HG02852 (cell line): ENCODE results near the gene MAP3K5.
"Not testable (repeated sequence)": the region's sequence is repeated elsewhere in the genome, so short reads cannot be mapped to it uniquely, and the experiment has no call there.

ENCODE experiments used
- ATAC-seq: cut with Tn5 transposase; IDR thresholded peaks from one replicate; pipeline ENCODE4 v1.9.1; 2021; ENCODE audit warnings: mild to moderate bottlenecking, moderate library complexity; ENCODE audit not compliant: unreplicated experiment

The MAP3K5 gene, protein sequence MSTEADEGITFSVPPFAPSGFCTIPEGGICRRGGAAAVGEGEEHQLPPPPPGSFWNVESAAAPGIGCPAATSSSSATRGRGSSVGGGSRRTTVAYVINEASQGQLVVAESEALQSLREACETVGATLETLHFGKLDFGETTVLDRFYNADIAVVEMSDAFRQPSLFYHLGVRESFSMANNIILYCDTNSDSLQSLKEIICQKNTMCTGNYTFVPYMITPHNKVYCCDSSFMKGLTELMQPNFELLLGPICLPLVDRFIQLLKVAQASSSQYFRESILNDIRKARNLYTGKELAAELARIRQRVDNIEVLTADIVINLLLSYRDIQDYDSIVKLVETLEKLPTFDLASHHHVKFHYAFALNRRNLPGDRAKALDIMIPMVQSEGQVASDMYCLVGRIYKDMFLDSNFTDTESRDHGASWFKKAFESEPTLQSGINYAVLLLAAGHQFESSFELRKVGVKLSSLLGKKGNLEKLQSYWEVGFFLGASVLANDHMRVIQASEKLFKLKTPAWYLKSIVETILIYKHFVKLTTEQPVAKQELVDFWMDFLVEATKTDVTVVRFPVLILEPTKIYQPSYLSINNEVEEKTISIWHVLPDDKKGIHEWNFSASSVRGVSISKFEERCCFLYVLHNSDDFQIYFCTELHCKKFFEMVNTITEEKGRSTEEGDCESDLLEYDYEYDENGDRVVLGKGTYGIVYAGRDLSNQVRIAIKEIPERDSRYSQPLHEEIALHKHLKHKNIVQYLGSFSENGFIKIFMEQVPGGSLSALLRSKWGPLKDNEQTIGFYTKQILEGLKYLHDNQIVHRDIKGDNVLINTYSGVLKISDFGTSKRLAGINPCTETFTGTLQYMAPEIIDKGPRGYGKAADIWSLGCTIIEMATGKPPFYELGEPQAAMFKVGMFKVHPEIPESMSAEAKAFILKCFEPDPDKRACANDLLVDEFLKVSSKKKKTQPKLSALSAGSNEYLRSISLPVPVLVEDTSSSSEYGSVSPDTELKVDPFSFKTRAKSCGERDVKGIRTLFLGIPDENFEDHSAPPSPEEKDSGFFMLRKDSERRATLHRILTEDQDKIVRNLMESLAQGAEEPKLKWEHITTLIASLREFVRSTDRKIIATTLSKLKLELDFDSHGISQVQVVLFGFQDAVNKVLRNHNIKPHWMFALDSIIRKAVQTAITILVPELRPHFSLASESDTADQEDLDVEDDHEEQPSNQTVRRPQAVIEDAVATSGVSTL (N-terminal part only)

DNA sequence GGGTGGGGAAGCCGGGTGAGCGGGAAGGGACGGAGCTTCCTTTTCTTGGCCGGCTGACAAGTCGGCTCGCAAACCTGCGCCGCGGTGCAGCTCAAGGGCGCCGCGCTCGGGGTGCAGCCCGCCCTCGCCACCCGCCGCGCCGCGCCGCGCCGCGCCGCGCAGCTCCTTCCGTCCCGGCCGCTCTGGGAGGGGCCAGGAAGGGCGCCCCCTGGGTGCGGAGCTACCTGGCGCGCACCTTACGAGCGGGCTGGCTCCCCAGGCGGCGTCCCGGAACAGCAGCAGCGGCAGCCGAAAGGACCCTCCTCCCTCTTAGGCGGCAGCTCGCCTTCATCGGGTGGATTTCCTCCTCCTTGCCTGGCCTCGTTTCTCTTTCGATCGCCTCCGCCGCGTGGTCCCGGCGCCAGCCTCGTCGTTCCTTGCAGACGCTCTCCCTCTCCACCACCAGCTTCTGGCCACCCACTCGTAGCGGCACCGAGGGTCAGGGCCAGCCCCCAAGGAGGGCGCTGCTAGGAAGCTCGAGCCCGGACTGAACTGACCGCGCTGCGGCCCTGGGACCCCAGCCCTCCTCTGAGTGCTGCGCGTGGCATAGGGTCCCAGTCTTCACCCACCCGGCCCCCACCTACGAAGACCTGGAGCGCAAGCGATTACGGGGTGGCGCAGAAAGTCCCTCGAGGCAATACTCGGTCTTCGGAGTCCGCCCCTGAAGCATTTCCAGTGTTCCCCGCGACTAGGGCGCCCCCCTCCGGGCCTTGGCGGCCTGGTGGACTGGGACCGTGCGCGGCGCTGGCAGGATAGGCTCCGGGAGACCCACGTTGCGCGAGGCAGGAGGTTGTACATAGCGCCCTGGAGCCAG lies at the start of gene MAP3K5:
Gene MAP3K5, minus strand, starts transcription at position 68 of the 853 bp plus-strand sequence. CDS start 320 bp downstream, outside the sequence.
- ATAC-seq: peak; percentile 61

DNA sequence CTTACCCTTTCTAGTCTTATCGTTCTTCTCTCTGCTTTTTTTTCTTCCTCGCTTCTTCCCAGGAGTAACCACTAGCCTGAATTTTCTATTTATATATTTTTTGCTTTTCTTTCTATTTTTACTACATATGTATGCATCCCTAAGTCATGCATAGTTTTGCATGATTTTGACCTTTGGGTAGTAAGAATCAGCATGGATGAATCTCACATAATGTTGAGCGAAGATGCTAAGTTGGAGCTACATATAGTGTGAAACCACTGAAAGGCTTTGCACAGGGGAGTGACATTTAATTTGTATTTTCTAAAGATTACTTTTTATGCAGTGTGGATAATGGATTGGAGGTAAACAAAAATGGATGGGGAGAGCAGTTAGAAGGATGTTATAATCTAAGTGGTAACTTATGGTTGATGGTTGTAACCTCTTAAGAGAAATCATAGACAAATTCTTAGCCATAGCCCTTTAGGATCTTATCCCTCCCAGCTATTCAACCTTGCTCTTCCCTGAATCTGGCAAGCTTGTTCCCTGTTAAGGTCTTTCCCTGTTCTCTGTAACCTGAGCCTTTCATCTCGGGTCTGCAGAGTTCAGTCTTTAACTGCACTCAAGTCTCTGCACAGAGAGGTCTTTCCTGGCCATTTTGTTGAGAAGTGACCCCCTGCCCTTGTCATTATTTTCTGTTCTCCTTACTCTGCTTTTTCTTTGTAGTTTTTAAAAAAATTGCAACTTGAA lies 48.2 kb upstream of the MAP3K5 start:
- no peak for ATAC-seq

DNA sequence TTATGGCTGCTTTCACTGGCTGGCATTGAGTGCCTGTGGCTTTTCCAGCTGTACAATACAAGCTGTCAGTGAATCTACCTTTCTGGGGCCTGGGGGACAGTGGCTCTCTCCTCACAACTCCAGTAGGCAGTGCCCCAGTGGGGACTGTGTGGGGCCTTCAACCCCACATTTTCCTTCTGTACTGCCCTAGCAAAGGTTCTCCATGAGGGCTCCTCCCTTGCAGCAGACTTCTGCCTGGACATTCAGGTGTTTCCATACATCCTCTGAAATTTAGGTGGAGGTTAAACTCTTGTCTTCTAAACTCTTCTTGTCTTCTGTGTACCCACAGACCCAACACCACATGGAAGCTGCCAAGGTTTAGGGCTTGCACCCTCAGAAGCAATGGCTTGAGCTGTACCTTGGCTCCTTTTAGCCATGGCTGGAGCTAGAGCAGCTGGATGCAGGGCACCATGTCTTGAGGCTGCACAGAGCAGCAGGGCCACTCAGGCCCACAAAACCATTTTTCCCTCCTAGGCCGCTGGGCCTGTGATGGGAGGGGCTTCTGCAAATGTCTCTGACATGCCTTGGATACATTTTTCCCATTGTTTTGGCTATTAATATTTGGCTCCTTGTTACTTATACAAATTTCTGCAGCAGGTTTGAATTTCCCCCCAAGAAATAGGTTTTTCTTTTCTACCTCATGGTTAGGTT lies 39.7 kb upstream of the MAP3K5 start:
- ATAC-seq: no peak

DNA sequence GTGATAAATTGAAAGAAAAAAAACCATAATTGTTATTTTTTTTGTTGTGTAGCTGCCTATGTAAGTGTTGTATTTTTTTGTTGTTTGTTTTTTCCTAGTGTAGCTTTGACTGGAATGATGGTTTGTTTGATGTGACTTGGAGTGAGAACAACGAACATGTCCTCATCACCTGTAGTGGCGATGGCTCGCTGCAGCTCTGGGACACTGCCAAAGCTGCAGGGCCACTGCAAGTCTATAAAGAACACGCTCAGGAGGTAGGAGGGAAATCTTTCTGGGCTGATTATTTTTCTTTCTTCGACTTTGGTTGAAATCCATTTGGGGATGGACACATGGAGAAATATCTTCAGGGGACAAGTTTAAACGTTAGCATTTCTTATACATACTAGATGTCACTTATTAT lies 33.9 kb upstream of the MAP3K5 start:
- ATAC-seq: no peak

DNA sequence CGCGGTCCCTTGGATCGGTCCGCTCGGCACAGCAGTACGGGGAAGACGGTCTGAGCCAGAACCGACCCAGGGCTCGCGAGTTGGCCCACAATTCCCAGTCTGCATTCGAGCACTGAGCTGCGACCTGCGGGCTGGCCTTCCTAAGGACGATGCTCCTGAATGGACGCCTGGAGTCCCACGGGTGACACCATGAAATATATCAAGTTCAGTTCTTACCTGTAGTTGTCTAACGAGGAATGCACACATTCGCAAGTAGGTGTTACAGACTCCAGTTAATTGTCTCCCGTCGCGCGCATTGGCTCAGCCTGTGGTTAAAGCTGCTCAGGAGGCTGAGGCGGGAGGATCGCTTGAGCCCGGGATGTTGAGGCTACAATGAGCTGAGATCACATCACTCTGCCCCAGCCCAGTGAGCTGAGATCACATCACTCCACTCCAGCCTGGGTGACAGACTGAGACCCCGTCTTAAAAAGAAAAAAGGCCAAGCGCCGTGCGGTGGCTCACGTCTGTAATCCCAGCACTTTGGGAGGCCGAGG lies 30.9 kb upstream of the MAP3K5 start:
- no peak for ATAC-seq

DNA sequence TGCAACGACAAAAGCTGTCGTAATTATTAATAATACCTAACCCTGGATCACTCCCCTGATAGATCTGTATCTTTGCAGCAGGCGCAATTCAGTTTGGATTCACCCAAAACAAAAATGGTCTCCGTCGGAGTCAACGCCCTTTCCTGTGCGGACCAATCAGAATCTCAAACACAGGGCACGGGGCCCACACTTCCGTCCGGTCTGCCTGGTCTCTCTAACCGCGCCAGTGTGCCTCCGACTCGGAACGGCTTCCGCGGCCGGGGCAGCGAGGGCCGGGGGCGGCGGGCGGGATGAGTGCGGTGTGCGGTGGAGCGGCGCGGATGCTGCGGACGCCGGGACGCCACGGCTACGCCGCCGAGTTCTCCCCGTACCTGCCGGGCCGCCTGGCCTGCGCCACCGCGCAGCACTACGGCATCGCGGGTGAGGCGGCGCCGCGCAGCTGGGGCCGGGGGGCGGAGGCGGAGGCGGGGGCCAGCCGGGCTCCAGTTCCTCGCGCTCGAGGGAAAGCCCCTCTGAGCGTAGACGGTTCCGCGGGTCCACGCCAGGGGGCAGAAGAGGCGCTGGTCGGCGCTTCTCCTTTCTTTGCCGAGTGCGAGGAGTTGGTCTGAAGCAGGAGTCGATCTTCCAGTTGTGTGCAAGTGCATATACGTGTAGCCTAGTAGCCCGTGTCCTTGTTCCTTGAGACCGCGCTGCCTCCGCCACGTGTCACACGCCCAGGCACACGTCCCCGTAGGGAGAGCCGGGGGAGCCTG lies 30.3 kb upstream of the MAP3K5 start, which contains the start of gene PEX7:
Gene PEX7, plus strand, starts transcription at position 217 of the 752 bp plus-strand sequence. Its CDS starts 74 bp downstream, at position 291.
- ATAC-seq: peak; percentile 95

DNA sequence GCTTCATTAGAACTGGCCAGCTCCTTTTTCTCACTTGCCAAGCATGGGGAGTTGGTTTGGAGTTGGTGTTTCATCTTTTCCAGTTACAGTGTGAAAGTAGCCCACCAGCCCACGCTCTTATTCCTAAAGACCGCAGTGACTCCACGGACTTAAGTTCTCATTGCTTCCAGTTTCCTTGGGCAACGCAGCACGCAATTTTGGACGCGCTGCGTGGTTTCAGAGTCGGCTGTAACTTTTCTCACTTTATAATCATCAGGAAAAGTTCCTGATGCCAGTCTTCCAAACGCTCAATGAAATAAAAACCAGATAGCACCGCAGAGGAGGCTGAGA lies 29.7 kb upstream of the MAP3K5 start:
- peak; percentile 10 for ATAC-seq

DNA sequence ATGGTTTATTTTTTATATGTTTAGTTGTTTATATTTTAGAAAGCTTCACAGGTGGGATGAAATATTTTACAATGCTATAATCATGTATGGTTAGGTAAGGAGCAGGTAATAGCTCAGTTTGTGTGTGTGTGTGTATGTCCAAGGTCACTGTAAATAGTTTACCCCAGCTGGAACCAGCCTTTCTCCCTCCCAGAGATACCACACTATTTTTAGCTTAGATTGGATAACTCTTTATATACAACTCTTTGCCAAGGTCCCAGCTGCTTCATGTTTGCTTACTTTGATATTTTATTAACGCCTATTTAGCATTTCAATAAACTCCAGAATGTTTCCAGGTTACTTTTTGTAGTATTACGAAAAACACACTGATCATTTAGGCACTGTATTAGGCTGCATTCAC lies 28.3 kb upstream of the MAP3K5 start:
- no peak for ATAC-seq

DNA sequence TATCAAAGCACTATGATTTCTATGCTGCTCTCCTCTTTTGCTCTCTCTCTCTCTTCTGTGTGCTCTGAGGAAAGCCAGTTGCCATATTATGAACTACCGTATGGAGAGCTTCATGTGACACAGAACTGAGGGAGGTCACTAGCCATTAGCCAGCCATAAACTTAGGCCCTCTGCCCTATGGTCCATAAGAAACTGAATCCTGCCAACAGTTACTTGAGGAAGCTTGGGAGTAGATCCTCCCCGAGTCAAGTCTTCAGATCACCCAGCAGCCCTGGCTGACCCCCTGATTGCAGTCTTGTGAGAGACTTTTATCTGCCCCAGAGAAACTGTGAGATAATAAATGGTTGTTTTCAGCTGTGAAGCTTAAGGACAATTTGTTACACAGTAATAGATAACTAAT lies 24.4 kb upstream of the MAP3K5 start:
- no peak for ATAC-seq

DNA sequence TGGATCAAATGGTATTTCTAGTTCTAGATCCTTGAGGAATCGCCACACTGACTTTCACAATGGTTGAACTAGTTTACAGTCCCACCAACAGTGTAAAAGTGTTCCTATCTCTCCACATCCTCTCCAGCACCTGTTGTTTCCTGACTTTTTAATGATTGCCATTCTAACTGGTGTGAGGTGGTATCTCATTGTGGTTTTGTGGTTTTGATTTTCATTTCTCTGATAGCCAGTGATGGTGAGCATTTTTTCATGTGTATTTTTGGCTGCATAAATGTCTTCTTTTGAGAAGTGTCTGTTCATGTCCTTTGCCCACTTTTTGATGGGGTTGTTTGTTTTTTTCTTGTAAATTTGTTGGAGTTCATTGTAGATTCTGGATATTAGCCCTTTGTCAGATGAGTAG lies 23.3 kb upstream of the MAP3K5 start:
- ATAC-seq: not testable (repeated sequence)

DNA sequence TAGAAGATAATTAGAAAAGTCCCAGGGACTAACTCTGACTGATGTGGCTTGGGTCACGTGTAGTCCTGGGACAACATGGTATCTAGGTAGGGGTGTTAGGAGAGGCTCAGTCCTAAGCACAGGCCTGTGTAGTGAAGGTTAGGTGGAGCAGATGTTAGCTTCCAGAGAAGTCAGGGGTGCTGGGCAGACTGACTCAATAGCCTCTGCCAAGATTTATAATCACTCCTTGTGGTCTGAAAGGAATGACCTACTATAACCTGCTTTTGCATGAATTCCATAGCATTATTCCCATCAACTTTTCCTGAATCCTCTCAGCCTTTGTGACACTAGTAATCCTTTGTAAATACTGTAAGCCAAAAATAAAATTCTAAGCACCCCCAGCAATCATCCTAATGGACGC lies 19.9 kb upstream of the MAP3K5 start:
- ATAC-seq: no peak

DNA sequence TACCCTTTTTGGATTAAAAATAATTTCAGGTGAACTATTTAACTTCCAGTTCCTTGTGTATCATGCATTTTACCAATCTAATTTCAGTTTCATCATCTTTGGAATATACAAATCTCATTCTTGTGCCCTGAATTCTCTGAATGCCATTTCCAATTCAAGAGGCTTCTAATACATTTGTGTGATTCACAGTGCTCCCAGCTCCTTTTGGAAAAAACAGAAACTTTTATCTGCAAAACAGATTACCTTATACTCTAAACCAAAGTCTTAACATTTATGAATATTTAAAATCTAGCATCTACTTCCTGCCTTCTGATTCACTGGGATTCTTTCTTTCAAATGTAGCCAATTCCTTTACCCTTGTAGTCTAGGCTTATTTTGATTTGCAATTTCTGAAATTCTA lies 19.0 kb upstream of the MAP3K5 start:
- no peak for ATAC-seq

DNA sequence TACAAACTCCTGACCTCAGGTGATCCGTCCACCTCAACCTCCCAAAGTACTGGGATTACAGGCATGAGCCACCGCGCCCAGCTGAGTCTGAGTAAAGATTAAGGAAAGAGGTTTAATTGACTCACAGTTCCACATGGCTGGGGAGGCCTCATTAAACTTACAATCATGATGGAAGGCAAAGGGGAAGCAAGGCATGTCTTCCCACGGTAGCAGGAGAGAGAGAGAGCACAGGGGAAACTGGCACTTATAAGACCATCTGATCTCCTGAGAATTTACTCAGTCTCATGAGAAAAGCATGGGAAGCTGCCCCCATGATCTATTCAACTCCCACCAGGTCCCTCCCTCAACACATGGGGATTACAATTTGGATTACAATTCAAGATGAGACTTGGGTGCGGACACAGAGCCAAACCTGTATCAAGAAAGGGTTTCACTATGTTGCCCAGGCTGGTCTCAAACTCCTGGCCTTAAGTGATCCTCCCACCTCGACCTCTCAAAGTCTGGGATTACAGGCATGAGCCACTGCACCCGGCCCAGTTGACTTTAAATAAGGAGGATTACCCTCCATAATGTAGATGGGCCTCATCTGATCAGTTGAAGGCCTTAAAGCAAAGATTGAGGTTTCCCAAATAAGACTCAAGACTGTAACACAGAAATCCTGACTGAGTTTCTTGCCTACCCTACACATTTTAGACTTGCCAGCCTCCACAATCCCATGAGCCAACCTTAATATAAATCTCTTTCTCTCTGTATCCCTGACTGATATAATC lies 17.0 kb upstream of the MAP3K5 start:
- no peak for ATAC-seq

DNA sequence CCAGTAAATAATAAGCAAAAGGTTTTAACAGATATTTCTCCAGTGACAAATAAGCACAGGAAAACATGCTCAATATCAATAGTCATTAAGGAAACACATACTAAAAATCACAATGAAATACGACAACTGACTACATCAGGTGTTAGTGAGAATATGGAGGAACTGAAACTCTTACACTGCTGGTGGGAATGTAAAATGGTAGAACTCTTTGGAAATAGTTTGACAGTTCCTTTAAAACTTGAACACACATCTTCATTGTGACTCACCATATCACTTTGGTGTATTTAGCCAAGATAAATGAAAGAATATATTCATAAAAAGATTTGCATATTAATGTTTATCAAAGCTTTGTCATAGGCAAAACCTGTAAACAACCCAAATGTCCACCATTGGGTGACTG lies 11.3 kb upstream of the MAP3K5 start:
- ATAC-seq: no peak

DNA sequence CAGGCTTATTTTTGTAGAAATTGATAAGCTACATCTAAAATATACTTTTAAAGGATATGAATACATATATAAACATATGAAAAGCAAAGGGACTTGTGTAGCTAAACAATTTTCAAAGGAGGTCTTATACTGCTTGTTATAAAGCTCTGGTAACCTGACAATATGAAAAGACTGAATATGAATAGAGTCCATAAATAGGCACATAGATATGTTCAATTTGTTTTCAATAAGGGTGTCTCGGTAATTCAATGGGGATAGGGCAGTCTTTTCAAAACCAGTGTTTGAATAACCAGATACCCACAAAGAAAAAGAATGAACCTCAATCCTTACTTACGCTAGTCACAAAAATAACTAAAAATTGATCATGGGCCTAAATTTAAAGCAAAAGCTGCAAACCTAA lies 9.3 kb upstream of the MAP3K5 start:
- ATAC-seq: no peak

DNA sequence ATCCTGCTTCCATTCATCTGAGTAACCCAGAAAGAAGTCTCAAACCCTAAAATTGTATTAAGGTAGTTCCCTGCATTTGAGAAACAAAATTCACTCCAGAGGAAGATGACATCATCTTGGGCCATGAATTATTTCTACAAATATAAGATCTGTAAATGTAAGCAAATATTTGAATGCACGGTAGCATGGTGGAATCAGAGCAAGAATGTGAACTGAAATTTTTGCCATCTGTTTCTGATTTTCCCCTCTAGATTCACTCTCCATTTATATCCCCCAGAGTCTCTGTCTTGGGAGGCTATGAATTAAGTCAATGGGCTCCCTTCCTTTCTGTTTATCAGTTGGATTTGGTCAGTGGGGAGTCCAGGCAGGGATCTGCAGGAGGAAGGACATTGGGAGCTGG lies 5.8 kb upstream of the MAP3K5 start:
- no peak for ATAC-seq

DNA sequence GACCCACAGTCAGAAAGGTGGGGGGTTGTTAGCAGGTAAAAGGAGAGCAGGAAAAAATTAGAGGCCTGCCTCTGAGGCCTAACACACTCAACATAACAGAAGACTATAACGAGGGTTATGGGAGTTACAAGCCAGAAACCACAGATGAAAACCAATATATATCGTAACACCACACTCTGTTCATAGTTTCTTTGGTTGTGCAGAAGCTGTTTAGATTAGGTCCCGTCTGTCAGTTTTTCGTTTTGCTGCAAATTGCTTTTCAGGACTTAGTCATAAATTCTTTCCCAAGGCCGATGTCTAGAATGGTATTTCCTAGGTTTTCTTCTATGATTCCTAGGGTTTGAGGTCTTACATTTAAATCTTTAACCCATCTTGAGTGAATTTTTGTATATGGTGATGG lies 3.7 kb upstream of the MAP3K5 start:
- ATAC-seq: no peak
